Fibroblast of lung (primary cell): ENCODE data around the gene HAGH. TPM values are rescaled to one million over a fixed set of nuclear protein-coding genes. Genes with fewer than 3 reads are reported as not detected.

Experiments used
- DNase-seq, 2 donors: peaks; one replicate each; pipeline versions ENCODE4 v3.0.0 to v3.0.0-alpha.2; 2010; ENCODE audit warnings: low read depth in 2 of 2
- H2AFZ ChIP-seq: 2 replicates; pipeline ENCODE4 v1.5.1; 2012; ENCODE audit warnings: low read length, control low read depth, inconsistent platforms
- H3K27ac ChIP-seq: 2 replicates; pipeline ENCODE4 v1.5.1; 2011; ENCODE audit warnings: low read length, control low read depth; ENCODE audit not compliant: insufficient read depth
- H3K27me3 ChIP-seq: 2 replicates; pipeline ENCODE4 v1.5.1; 2011; ENCODE audit warnings: mild to moderate bottlenecking, low read length; ENCODE audit not compliant: control insufficient read depth, insufficient read depth
- H3K36me3 ChIP-seq: 2 replicates; pipeline ENCODE4 v1.5.1; 2011; ENCODE audit warnings: low read length; ENCODE audit not compliant: control insufficient read depth, insufficient read depth
- H3K4me1 ChIP-seq: 2 replicates; pipeline ENCODE4 v1.5.1; 2011; ENCODE audit warnings: low read length; ENCODE audit not compliant: control insufficient read depth, insufficient read depth; ENCODE audit errors: extremely low read depth
- H3K4me2 ChIP-seq: 2 replicates; pipeline ENCODE4 v1.5.1; 2011; ENCODE audit warnings: low read length, control low read depth; ENCODE audit not compliant: insufficient read depth; ENCODE audit errors: extremely low read depth
- H3K4me3 ChIP-seq, 4 experiments: fragments of 200-600 bp in 1 of 4; sonication (generic) in 1 of 4; replicated peaks in 1 of 4; 2 replicates each; pipeline ENCODE4 v1.5.1; 2011 to 2016; ENCODE audit warnings: low read length in 4 of 4, low read depth in 3 of 4, mild to moderate bottlenecking in 3 of 4, control low read depth in 2 of 4, inconsistent platforms in 1 of 4, mixed read lengths in 1 of 4; ENCODE audit not compliant: insufficient read depth in 1 of 4; ENCODE audit errors: control extremely low read depth in 1 of 4
- H3K79me2 ChIP-seq: 2 replicates; pipeline ENCODE4 v1.5.1; 2012; ENCODE audit warnings: mild to moderate bottlenecking, low read length, inconsistent platforms; ENCODE audit not compliant: control insufficient read depth, insufficient read depth
- H3K9ac ChIP-seq: 2 replicates; pipeline ENCODE4 v1.5.1; 2011; ENCODE audit warnings: mild to moderate bottlenecking, low read length, control low read depth; ENCODE audit not compliant: insufficient read depth
- H3K9me3 ChIP-seq: 2 replicates; pipeline ENCODE4 v1.5.1; 2012; ENCODE audit warnings: low read depth, low read length; ENCODE audit not compliant: control insufficient read depth, insufficient read depth
- H4K20me1 ChIP-seq: 2 replicates; pipeline ENCODE4 v1.5.1; 2011; ENCODE audit warnings: low read length; ENCODE audit not compliant: control insufficient read depth, insufficient read depth; ENCODE audit errors: extremely low read depth
- EZH2 ChIP-seq: IDR thresholded peaks from 2 replicates; pipeline ENCODE4 v1.5.1; 2012; ENCODE audit warnings: low read length, control low read depth, mild to moderate bottlenecking; ENCODE audit errors: missing control alignments
- polyA plus RNA-seq, 2 donors: library from polyadenylated mRNA; depleted of rRNA in 1 of 2; stranded (reverse) in 1 of 2; unstranded in 1 of 2; fragments of >200 nt; gene quantifications; 2 replicates each; pipeline ENCODE4 v1.2.1, GENCODE V29; 2011 to 2012; ENCODE audit warnings: missing spikeins in 1 of 2
- total RNA-seq: library from RNA; depleted of rRNA; stranded (reverse); fragments of >200 nt; gene quantifications from 2 replicates; pipeline ENCODE4 v1.2.1, GENCODE V29; 2014
- TF ChIP-seq, protein P1 (sequence below), 2 donors: IDR thresholded peaks in 1 of 2; conservative IDR thresholded peaks in 1 of 2; 1 replicate in 1 of 2; 2 replicates in 1 of 2; pipeline ENCODE4 v1.5.1; 2011 to 2012; ENCODE audit warnings: low read length in 2 of 2, control low read depth in 1 of 2, inconsistent platforms in 1 of 2, low read depth in 1 of 2, mild to moderate bottlenecking in 1 of 2

Gene HAGH
- total and polyA plus RNA-seq, 2 donors (not counting 1 experiment from before 2014, with no cell fraction given) = 18.4 to 47.4 TPM

DNA sequence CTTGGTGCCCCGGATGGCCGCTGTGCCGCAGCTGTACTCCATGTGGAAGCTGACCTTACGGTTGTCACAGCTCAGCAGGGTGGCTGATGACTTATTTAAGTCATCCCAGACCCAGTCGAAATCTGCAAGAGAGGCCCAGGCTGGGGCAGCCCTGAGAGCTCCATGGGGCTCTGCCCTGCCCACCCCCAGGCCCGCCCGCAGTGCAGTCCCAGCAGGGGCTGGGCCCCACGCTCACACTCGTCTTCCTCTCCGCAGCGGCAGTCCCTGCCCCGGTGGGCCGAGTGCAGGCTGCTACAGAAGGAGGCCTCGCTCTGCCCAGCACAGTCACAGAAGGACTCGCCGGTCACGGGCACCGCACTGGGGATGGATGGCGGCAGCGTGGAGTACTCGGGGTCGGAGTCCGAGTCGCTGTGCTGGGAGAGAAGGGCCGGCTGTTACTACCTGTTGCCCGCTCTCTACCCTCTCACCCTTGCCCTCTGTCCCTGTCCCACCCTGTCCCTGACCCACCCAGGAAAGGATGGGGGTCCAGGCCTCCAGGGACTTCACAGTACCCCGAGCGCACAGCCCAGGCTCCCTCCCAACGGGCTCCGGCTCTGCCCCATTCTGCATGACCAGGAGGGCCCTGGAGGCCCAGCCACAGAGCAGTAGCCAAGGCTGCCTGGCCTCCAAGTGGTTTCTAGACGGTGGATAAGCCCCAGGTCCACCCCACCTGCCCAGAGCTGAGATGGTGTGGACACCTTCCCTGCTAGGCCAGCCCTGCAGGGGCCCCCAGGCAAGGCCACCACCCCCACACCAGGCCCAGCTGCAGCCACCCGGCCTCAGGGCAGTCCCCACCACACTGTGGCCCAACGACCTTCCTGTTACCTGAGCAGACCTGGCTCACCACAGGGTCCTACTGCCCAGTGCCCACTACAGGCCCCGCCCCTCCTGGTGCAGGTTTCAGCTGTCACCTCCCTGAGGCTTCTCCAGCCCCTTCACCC, 48.1 kb downstream of the HAGH start:
- no peak for DNase-seq
- H2AFZ ChIP-seq = no peak overlapping the region
- peaks cover 22% of the 10 kb centered on the region for H3K36me3 ChIP-seq

DNA sequence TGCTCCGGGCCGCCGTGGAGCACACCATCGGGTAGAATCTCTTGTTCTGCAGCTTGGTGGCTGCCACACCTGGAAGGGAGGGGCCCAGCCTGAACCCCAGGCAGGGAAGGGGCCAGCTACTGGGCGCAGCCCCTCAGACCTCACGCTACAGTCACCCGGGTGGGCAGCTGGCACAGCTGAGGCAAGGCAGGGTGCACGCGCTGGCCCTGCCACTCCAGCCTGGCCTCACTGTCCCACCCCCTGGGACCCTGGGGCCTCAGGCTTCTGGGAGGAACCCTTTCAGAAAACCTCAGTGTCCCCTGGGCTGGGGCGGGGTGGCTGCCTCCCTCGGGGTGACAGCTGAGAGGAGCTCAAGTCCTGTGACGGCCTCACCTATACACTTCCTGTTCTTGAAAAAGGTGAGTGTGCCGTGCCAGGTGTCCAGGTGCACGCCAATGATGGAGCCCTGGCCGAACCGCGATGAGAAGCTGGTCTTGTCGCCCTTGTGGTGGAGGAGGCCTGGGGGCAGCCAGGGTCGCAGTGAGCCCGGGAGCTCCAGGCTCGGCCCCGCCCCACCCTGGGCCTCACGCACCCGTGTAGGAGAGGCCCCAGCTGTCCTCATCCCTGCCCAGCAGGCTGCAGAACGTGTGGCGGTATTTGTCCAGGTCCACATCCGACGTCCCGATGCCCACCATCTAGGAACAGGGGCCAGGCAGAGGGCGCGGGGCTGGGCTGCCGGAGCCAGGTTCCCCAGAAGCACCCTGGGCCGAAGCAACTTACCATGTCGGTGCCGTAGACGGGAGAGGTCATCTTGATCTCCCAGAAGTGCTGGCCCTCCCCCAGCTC, 49.0 kb downstream of the HAGH start:
- Histone ChIP-seq H4K20me1 (no peaks in the 10 kb centered on the region), H3K36me3 (peaks cover 22% of the 10 kb centered on the region), H3K4me1 (peaks cover 8% of the 10 kb centered on the region), H3K79me2 (peaks cover 24% of the 10 kb centered on the region), H3K9ac (no peak overlapping the region), H2AFZ (no peak overlapping the region), H3K9me3 (no peaks in the 10 kb centered on the region), H3K27me3 (no peaks in the 10 kb centered on the region), H3K27ac (no peak overlapping the region), H3K4me2 (no peak overlapping the region), H3K4me3 (no peak overlapping the region)
- DNase-seq = no peak
- TF ChIP-seq, protein P1, sequence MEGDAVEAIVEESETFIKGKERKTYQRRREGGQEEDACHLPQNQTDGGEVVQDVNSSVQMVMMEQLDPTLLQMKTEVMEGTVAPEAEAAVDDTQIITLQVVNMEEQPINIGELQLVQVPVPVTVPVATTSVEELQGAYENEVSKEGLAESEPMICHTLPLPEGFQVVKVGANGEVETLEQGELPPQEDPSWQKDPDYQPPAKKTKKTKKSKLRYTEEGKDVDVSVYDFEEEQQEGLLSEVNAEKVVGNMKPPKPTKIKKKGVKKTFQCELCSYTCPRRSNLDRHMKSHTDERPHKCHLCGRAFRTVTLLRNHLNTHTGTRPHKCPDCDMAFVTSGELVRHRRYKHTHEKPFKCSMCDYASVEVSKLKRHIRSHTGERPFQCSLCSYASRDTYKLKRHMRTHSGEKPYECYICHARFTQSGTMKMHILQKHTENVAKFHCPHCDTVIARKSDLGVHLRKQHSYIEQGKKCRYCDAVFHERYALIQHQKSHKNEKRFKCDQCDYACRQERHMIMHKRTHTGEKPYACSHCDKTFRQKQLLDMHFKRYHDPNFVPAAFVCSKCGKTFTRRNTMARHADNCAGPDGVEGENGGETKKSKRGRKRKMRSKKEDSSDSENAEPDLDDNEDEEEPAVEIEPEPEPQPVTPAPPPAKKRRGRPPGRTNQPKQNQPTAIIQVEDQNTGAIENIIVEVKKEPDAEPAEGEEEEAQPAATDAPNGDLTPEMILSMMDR (conservative IDR thresholded peaks at IDR 0.05 in 1 of 2, IDR thresholded peaks at IDR 0.05 in 1 of 2; ENCODE audit: low read depth in 1 of 2, low read length in 2 of 2) = no peak
- TF ChIP-seq EZH2 = no peak

More for the DNA sequence above, 48.1 kb downstream of the HAGH start:
- peaks cover 8% of the 10 kb centered on the region for H3K4me1 ChIP-seq
- H3K4me2 ChIP-seq = no peak overlapping the region
- H3K79me2 ChIP-seq = peaks cover 24% of the 10 kb centered on the region
- no peaks in the 10 kb centered on the region for H3K9me3 ChIP-seq
- no peak overlapping the region for H3K9ac ChIP-seq
- no peak overlapping the region for H3K27ac ChIP-seq
- no peaks in the 10 kb centered on the region for H3K27me3 ChIP-seq
- no peak for TF ChIP-seq EZH2
- TF ChIP-seq, protein P1 (conservative IDR thresholded peaks at IDR 0.05 in 1 of 2, IDR thresholded peaks at IDR 0.05 in 1 of 2; ENCODE audit: low read depth in 1 of 2, low read length in 2 of 2) = no peak
- no peaks in the 10 kb centered on the region for H4K20me1 ChIP-seq
- no peak overlapping the region for H3K4me3 ChIP-seq

DNA sequence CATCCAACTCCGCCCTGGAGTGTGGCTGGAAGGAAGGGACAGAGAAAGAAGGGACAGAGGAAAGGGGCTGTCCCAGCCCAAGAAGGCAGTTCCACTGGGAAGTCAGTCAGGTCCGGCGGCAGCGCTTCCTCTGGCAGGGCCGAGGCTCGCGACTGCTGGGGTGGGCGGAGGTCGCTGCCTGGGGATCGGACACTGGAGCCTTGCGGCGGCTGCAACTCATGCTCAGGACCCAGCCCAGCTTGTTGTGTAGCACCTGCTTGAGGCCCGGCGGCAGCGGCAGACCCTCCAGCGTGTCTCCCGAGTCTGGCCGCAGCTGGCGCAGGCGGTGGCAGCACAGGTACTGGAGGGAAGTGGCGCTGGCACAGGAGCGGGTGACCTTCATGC, 49.6 kb downstream of the HAGH start:
- TF ChIP-seq EZH2 = no peak
- TF ChIP-seq, protein P1 (conservative IDR thresholded peaks at IDR 0.05 in 1 of 2, IDR thresholded peaks at IDR 0.05 in 1 of 2; ENCODE audit: low read depth in 1 of 2, low read length in 2 of 2) = no peak
- peaks cover 22% of the 10 kb centered on the region for H3K36me3 ChIP-seq
- no peak overlapping the region for H3K4me2 ChIP-seq
- no peak overlapping the region for H3K9ac ChIP-seq
- H3K79me2 ChIP-seq = peaks cover 30% of the 10 kb centered on the region
- no peaks in the 10 kb centered on the region for H4K20me1 ChIP-seq
- H3K27ac ChIP-seq = no peak overlapping the region
- no peak for DNase-seq
- H2AFZ ChIP-seq = no peak overlapping the region
- H3K9me3 ChIP-seq = no peaks in the 10 kb centered on the region
- no peaks in the 10 kb centered on the region for H3K27me3 ChIP-seq
- no peak overlapping the region for H3K4me3 ChIP-seq
- peaks cover 10% of the 10 kb centered on the region for H3K4me1 ChIP-seq
